Vagina (tissue), 2 donors: Measurements from ENCODE around the gene CACNA1S.

Experiments used
- POLR2A ChIP-seq, 2 donors: fragments of 450-650 bp; IDR thresholded peaks; one replicate each; pipeline ENCODE4 v1.6.1; 2017; ENCODE audit warnings: antibody characterized with exemption in 2 of 2, mild to moderate bottlenecking in 2 of 2, moderate library complexity in 2 of 2
- POLR2AphosphoS5 ChIP-seq, 2 donors: sonication (generic); formaldehyde crosslinking; IDR thresholded peaks; one replicate each; pipeline ENCODE4 v1.9.0; 2017; ENCODE audit warnings: antibody characterized with exemption in 2 of 2, mild to moderate bottlenecking in 2 of 2, low read depth in 1 of 2; ENCODE audit not compliant: insufficient read depth in 1 of 2
- TF ChIP-seq, protein P1 (sequence below), 3 experiments: fragments of 450-650 bp in 2 of 3; fragments of 200-600 bp in 1 of 3; sonication (generic) in 1 of 3; IDR thresholded peaks; one replicate each; pipeline ENCODE4 v1.5.1; 2017 to 2019; ENCODE audit warnings: antibody characterized with exemption in 3 of 3, mild to moderate bottlenecking in 2 of 3, moderate library complexity in 2 of 3

DNA sequence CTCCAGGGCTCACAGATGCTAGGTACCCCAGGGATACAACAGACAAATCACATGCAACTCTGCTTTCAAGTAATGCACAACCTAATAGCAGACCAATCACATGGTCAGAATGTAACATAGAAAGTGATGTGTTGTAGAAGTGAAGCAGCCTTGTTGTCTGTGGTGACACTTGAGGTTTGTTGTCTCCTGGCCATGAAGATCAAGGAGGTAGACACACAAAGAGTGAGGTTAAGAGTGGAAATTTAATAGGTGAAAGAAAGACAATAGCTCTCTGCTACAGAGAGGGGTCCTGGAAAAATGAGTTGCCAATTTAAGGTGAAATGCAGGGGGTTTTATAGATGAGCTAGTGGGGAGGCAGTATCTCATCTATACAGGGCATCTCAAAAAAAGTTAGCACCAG is 44.6 kb upstream of the CACNA1S start:
- TF ChIP-seq POLR2A (IDR thresholded peaks at IDR 0.05) (no peak), POLR2AphosphoS5 (IDR thresholded peaks at IDR 0.05; ENCODE audit: insufficient read depth in 1 of 2, low read depth in 1 of 2) (no peak)
- TF ChIP-seq, protein P1, sequence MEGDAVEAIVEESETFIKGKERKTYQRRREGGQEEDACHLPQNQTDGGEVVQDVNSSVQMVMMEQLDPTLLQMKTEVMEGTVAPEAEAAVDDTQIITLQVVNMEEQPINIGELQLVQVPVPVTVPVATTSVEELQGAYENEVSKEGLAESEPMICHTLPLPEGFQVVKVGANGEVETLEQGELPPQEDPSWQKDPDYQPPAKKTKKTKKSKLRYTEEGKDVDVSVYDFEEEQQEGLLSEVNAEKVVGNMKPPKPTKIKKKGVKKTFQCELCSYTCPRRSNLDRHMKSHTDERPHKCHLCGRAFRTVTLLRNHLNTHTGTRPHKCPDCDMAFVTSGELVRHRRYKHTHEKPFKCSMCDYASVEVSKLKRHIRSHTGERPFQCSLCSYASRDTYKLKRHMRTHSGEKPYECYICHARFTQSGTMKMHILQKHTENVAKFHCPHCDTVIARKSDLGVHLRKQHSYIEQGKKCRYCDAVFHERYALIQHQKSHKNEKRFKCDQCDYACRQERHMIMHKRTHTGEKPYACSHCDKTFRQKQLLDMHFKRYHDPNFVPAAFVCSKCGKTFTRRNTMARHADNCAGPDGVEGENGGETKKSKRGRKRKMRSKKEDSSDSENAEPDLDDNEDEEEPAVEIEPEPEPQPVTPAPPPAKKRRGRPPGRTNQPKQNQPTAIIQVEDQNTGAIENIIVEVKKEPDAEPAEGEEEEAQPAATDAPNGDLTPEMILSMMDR (IDR thresholded peaks at IDR 0.05): no peak
